ENCODE measurements around the gene MIX23.

DNA sequence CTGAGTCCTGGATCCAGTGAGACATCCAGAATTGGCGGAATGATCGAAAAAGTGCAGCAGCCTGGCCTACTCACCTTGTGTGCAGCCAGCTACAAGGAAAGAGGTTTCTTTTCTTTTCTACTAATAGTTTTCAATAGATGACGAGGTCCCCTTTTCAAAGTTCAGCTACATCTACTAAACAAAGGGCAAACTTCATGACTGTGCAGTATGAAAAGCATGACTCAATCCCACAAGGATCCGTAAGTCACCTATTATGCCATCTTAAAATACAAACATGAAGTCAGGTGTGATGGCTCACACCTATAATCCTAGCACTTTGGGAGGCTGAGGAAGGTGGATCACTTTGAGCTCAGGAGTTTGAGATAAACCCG lies 16.7 kb downstream of the MIX23 start:
- no peak for TF ChIP-seq POLR2A (IDR thresholded peaks at IDR 0.05)
- TF ChIP-seq, protein P1, sequence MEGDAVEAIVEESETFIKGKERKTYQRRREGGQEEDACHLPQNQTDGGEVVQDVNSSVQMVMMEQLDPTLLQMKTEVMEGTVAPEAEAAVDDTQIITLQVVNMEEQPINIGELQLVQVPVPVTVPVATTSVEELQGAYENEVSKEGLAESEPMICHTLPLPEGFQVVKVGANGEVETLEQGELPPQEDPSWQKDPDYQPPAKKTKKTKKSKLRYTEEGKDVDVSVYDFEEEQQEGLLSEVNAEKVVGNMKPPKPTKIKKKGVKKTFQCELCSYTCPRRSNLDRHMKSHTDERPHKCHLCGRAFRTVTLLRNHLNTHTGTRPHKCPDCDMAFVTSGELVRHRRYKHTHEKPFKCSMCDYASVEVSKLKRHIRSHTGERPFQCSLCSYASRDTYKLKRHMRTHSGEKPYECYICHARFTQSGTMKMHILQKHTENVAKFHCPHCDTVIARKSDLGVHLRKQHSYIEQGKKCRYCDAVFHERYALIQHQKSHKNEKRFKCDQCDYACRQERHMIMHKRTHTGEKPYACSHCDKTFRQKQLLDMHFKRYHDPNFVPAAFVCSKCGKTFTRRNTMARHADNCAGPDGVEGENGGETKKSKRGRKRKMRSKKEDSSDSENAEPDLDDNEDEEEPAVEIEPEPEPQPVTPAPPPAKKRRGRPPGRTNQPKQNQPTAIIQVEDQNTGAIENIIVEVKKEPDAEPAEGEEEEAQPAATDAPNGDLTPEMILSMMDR (IDR thresholded peaks at IDR 0.05): no peak
